Heart right ventricle (tissue), 16 donors: ENCODE results near the gene CLK1. TPM values are rescaled to one million over a fixed set of nuclear protein-coding genes. Genes with fewer than 3 reads are reported as not detected.
"Not testable (repeated sequence)": the region's sequence is repeated elsewhere in the genome, so short reads cannot be mapped to it uniquely, and the experiment has no call there.

Experiments
- ATAC-seq, 8 donors: fragments of 200-7000 bp; cut with Tn5 transposase; one replicate each; pipeline ENCODE4 v1.9.1; 2020; ENCODE audit warnings: mild to moderate bottlenecking in 8 of 8, moderate library complexity in 8 of 8, moderate number of reproducible peaks in 1 of 8
- DNase-seq, 2 donors: peaks; one replicate each; pipeline ENCODE4 v3.0.0-alpha.2; 2020
- H3K27ac ChIP-seq, 10 donors: fragments of 200-600 bp; sonication (generic) in 2 of 10; one replicate each; pipeline versions ENCODE4 v1.5.0 to v1.8.0; 2020 to 2022; ENCODE audit warnings: mild to moderate bottlenecking in 3 of 10
- H3K27me3 ChIP-seq, 7 donors: fragments of 200-600 bp; one replicate each; pipeline ENCODE4 v1.8.0; 2021 to 2022; ENCODE audit warnings: mild to moderate bottlenecking in 2 of 7
- H3K36me3 ChIP-seq, 9 donors: fragments of 200-600 bp; sonication (generic) in 1 of 9; one replicate each; pipeline versions ENCODE4 v1.5.0 to v1.8.0; 2020 to 2022; ENCODE audit warnings: mild to moderate bottlenecking in 2 of 9
- H3K4me1 ChIP-seq, 9 donors: fragments of 200-600 bp; sonication (generic) in 1 of 9; one replicate each; pipeline versions ENCODE4 v1.5.0 to v1.8.0; 2020 to 2022; ENCODE audit warnings: mild to moderate bottlenecking in 4 of 9
- H3K4me3 ChIP-seq, 10 donors: fragments of 200-600 bp; sonication (generic) in 2 of 10; one replicate each; pipeline versions ENCODE4 v1.5.0 to v1.8.0; 2020 to 2022; ENCODE audit warnings: mild to moderate bottlenecking in 7 of 10, moderate library complexity in 2 of 10
- H3K9me3 ChIP-seq, 11 donors: fragments of 200-600 bp in 10 of 11; sonication (generic) in 2 of 11; one replicate each; pipeline versions ENCODE4 v1.5.0 to v1.8.0; 2013 to 2022; ENCODE audit warnings: mild to moderate bottlenecking in 2 of 11, control low read depth in 1 of 11, moderate library complexity in 1 of 11
- WGBS, 2 donors: extraction: QIAGEN DNeasy Blood & Tissue Kit; methylation state at CpG; one replicate each; pipeline ENCODE4 v1.1.7; 2013; ENCODE audit warnings: inconsistent platforms in 1 of 2; 5-methylcytosine and 5-hydroxymethylcytosine counted together
- intact Hi-C, 10 donors: fragments of 100-400 bp; cut with DNase I; formaldehyde crosslinking; loops; one replicate each; pipeline versions ENCODE4 v1.11.1 to v1.14.2; 2022
- polyA plus RNA-seq, 2 donors: library from polyadenylated mRNA; stranded (reverse); fragments of 200-250 nt; gene quantifications; one replicate each; pipeline ENCODE4 v1.2.3, GENCODE V29; 2013
- total RNA-seq, 10 donors: library from RNA; stranded (reverse); fragmentation: NEBNext Ultra II Directional in 3 of 10; extraction: Animal tissue kit (Norgen Biotek cat#: 25700) in 3 of 10; gene quantifications; one replicate each; pipeline versions ENCODE4 v1.2.1 to v1.2.4, GENCODE V29; 2021 to 2023
- TF ChIP-seq, protein P1 (sequence below), 9 donors: fragments of 200-600 bp; sonication (generic) in 2 of 9; IDR thresholded peaks; one replicate each; pipeline versions ENCODE4 v1.5.0 to v1.8.0; 2021 to 2022; ENCODE audit warnings: antibody characterized with exemption in 9 of 9, mild to moderate bottlenecking in 5 of 9, moderate library complexity in 1 of 9
- donor health status: Arrhythmogenic right ventricular cardiomyopathy.
- donor health status: ischemic (EF 13 %, LVEDD 7.1; RV severe dilation, severe dysfunction).
- donor health status: healthy with polysubstance abuse.
- donor health status: DM: no; HTN: yes; CAD: no.
- donor health status: DM: no; HTN: no; CAD: no.
- donor health status: ischemic (EF 25% LVEDD 6.9; RV normal size, moderate dysfunction).
- donor health status: ischemic (EF 25% LVEDD 5.7; RV mildly dilated, moderate dysfunction).
- donor health status: healthy.
- donor health status: DM: yes; HTN: yes; CAD: no.
- donor health status: Ischemic cardiomyopathy.
- donor health status: ischemic (EF 35%, LVEDD 5.7; RV mildly dilated, moderate dysfunction).
- donor health status: nonischemic (EF 11% LVEDD 7.7; RV severe dilation, severe dysfunction).
- donor health status: DM: yes; HTN: yes; CAD: no.
- donor health status: PGD.
- donor health status: ischemic (EF 29% LVEDD 5.4; RV normal size, mild dysfunction).
- donor health status: nonischemic (EF 23%, LVEDD 6.1; RV moderate dilation, normal function).

CLK1 gene
- total and polyA plus RNA-seq, 12 donors = 30.8 to 1,166 (median 45.3) TPM

DNA sequence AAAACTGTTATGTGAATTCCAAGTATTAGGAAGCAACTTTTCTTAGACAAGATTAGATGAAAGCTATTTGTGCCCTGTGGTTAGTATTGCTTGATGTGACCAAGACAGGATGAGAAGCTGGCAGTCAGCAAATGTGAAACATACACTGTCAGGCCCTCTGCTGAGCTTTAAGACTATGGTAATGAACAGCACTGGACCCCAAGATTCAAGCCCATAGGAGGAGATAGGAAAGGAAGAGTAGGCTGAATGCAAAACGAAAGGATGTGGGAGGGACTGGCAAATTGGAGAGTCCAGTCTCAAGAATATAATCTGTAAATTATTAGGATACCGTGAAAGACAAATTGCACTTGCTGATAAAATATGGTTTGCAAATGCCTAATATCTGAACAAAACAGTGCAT lies 36.4 kb downstream of the CLK1 start:
- no peak overlapping the region for H3K27ac ChIP-seq
- no peaks in the 10 kb centered on the region for H3K27me3 ChIP-seq
- H3K4me1 ChIP-seq = peaks cover 0 to 16% (median 0%) of the 10 kb centered on the region in 9 donors
- no peaks in the 10 kb centered on the region for H3K9me3 ChIP-seq
- TF ChIP-seq, protein P1, sequence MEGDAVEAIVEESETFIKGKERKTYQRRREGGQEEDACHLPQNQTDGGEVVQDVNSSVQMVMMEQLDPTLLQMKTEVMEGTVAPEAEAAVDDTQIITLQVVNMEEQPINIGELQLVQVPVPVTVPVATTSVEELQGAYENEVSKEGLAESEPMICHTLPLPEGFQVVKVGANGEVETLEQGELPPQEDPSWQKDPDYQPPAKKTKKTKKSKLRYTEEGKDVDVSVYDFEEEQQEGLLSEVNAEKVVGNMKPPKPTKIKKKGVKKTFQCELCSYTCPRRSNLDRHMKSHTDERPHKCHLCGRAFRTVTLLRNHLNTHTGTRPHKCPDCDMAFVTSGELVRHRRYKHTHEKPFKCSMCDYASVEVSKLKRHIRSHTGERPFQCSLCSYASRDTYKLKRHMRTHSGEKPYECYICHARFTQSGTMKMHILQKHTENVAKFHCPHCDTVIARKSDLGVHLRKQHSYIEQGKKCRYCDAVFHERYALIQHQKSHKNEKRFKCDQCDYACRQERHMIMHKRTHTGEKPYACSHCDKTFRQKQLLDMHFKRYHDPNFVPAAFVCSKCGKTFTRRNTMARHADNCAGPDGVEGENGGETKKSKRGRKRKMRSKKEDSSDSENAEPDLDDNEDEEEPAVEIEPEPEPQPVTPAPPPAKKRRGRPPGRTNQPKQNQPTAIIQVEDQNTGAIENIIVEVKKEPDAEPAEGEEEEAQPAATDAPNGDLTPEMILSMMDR (IDR thresholded peaks at IDR 0.05) = no peak
- peaks cover 0 to 44% (median 3%) of the 10 kb centered on the region in 9 donors for H3K36me3 ChIP-seq
- ATAC-seq (no peak), DNase-seq (no peak)
- no peak overlapping the region for H3K4me3 ChIP-seq
- intact Hi-C loops = no loop called here
- 84 to 85% methylated on average over 2 of the region's 2 CpGs for WGBS, 2 donors

DNA sequence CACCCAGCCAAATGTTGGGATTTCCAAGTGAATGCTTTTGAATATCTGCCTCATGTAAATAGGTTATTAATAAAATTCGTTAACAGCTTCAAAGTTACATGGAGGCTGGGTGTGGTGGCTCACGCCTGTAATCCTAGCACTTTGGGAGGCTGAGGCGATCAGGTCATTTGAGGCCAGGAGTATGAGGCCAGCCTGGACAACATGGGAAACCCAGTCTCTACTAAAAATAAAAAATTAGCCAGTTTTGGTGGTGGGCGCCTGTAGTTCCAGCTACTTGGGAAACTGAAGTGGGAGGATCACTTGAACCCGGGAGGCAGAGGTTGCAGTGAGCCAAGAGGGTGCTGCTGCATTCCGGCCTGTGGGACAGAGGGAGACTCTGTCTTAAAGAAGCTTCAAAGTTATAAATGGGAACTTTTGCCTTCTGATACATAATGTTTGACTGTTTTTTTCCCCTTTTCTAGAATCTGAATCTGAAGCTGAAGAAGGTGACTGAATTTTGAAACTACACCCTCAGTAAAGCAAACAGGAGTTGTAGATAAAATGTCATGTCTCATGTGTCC lies 42.7 kb downstream of the CLK1 start:
- 90 to 92% methylated on average over 6 of the region's 6 CpGs for WGBS, 2 donors

DNA sequence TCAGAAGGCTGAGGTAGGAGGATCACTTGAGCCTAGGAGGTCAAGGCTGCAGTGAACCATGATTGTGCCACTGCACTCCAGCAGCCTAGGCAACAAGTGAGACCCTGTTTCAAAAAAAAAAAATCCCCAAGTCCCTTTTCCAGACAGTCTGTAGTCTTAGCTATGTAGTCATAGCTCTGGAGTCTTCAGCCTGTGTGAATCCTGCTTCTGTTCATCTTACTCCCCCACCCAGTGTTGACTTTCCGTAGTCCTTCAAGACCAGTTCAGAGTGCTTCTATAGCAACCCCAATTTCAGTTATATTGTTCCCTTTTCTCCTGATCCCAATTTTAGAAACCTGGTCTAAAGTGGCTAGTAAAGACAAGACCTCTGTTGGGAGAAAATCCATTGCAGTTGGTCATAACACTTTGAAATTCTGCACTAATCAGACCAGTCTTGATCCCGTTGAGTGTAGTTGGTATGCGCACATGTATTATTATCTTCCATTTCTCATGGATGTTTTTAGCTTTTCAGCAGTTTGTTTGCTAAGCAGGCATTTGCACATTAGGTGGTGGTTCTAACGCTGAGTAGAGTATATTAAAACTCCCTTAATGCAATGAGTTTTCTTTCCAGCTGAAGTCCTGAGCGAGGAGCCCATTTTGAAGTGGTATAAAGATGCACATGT lies 43.8 kb downstream of the CLK1 start:
- H3K27me3 ChIP-seq = no peaks in the 10 kb centered on the region
- no peak for DNase-seq
- ATAC-seq = no peak
- peaks cover 0 to 87% (median 66%) of the 10 kb centered on the region in 9 donors for H3K36me3 ChIP-seq
- no peak overlapping the region for H3K27ac ChIP-seq
- 93 to 94% methylated on average over 5 of the region's 5 CpGs for WGBS, 2 donors
- no peak overlapping the region for H3K4me3 ChIP-seq
- H3K4me1 ChIP-seq = peaks cover 0 to 10% (median 0%) of the 10 kb centered on the region in 9 donors
- intact Hi-C loops = no loop called here
- H3K9me3 ChIP-seq = no peaks in the 10 kb centered on the region
- TF ChIP-seq, protein P1 (IDR thresholded peaks at IDR 0.05) = no peak

More for the DNA sequence above, 42.7 kb downstream of the CLK1 start:
- no peaks in the 10 kb centered on the region for H3K9me3 ChIP-seq
- no peaks in the 10 kb centered on the region for H3K27me3 ChIP-seq
- H3K4me1 ChIP-seq = peaks cover 0 to 10% (median under 1%) of the 10 kb centered on the region in 9 donors
- no peak overlapping the region for H3K4me3 ChIP-seq
- TF ChIP-seq, protein P1 (IDR thresholded peaks at IDR 0.05) = no peak
- ATAC-seq (no peak), DNase-seq (no peak)
- no peak overlapping the region for H3K27ac ChIP-seq
- peaks cover 0 to 77% (median 55%) of the 10 kb centered on the region in 9 donors for H3K36me3 ChIP-seq
- intact Hi-C loops = no loop called here

DNA sequence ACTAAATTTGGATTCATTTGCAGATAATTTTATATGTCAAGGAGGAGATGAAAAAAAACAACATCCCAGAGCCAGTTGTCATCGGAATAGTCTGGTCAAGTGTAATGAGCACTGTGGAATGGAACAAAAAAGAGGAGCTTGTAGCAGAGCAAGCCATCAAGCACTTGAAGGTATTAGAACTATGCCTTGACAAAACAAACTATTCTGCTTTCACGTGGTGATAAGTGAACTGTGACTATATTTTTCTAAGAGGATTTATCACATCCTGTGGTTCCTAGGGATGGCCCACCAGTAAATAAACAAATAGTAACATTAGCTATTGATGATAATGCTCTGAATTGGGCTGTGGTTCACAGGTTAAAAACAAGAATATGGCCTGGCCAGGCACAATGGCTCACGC lies 45.7 kb downstream of the CLK1 start:
- H3K9me3 ChIP-seq, H3K27ac ChIP-seq, H3K27me3 ChIP-seq, H3K4me3 ChIP-seq, DNase-seq, intact Hi-C loops, ATAC-seq: not testable (repeated sequence)
- Histone ChIP-seq H3K4me1 (peaks cover 0 to 30% (median 17%) of the 10 kb centered on the region in 9 donors), H3K36me3 (peaks cover 0 to 89% (median 80%) of the 10 kb centered on the region in 9 donors)
- WGBS, 2 donors = 57 to 65% methylated on average over 3 of the region's 3 CpGs

DNA sequence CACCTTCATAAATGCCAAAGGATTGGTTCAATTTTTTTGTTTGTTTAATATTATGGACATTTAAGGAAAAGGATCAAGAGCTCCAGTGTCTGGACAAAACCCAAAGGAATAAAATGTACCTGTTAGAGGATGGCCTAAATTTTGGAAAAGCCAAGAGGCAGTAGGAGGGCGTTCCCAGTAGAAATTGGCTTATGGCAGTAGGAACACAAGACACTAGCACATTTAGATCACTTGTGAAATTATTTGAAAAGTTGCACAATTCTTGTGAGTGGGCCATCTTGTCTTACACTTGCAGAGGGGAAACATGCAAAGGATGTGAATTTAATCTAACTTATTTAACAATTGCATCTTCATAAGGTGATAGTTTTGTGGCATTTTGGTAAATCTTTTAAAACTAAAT lies 49.5 kb downstream of the CLK1 start:
- 67 to 79% methylated on average over 1 of the region's 1 CpG for WGBS, 2 donors
- no peak overlapping the region for H3K4me3 ChIP-seq
- no peak for ATAC-seq
- peaks cover 0 to 69% (median 64%) of the 10 kb centered on the region in 9 donors for H3K36me3 ChIP-seq
- H3K4me1 ChIP-seq = peaks cover 3 to 54% (median 40%) of the 10 kb centered on the region in 9 donors
- no peaks in the 10 kb centered on the region for H3K9me3 ChIP-seq
- no peak for DNase-seq
- intact Hi-C loops = loop anchor here in 7 of 10 donors (5.0 kb wide), 4 partner anchors 42 to 493 kb away; partner anchors contain the start of gene CLK1 (in 4 of the 7)
- TF ChIP-seq, protein P1 (IDR thresholded peaks at IDR 0.05) = no peak
- H3K27me3 ChIP-seq = no peaks in the 10 kb centered on the region
- H3K27ac ChIP-seq = no peak overlapping the region
